Omental fat pad (tissue), 4 donors: ENCODE data around the gene DDX51. TPM values are rescaled to one million over a fixed set of nuclear protein-coding genes. Genes with fewer than 3 reads are reported as not detected.
"Not testable (repeated sequence)": the region's sequence is repeated elsewhere in the genome, so short reads cannot be mapped to it uniquely, and the experiment has no call there.

Experiments
- ATAC-seq: fragments of 150-250 bp; one replicate; pipeline ENCODE4 v1.9.1; 2016; ENCODE audit warnings: mild to moderate bottlenecking, moderate library complexity; ENCODE audit not compliant: low FRiP score
- DNase-seq: peaks from one replicate; pipeline ENCODE4 v3.0.0-alpha.2; 2019; ENCODE audit warnings: low spot score
- CTCF ChIP-seq, 3 donors: fragments of 450-650 bp; IDR thresholded peaks; one replicate each; pipeline ENCODE4 v1.5.1; 2016 to 2017; ENCODE audit warnings: antibody characterized with exemption in 3 of 3, mild to moderate bottlenecking in 3 of 3, moderate library complexity in 2 of 3
- total RNA-seq, 4 donors: library from RNA; depleted of rRNA; stranded (reverse); fragments of >200 nt; gene quantifications; one replicate each; pipeline ENCODE4 v1.1.0, GENCODE V29; 2016

Gene DDX51
- total RNA-seq, 4 donors from 2014 or later = 6.5 to 32.2 (median 10.4) TPM

DNA sequence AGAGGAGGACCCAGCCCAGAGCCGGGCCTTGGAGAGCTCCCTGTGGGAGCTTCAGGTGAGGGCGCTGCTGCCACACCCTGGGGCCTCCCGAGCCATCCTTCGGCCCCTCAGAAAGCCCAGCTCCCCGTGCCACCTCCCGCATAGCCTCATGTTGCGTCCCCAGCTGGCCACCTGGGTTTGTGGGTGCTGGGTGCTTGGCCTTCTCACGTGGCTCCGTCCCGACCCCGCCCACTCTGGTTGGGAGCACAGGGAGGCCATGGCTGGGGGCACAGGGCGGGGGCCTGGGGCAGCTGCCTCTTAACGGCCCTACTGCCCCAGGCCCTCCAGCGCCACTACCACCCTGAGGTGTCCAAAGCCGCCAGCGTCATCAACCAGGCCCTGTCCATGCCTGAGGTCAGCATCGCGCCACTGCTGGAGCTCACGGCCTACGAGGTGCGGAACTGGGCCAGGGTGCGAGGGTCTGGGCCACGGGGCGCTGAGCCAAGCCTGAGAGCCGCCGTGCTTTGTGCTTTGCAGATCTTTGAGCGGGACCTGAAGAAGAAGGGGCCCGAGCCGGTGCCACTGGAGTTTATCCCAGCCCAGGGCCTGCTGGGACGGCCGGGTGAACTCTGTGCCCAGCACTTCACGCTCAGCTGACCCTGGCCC lies 7.8 kb upstream of the DDX51 start:
- ATAC-seq = no peak
- no peak for TF ChIP-seq CTCF (IDR thresholded peaks at IDR 0.05)
- DNase-seq = no peak

DNA sequence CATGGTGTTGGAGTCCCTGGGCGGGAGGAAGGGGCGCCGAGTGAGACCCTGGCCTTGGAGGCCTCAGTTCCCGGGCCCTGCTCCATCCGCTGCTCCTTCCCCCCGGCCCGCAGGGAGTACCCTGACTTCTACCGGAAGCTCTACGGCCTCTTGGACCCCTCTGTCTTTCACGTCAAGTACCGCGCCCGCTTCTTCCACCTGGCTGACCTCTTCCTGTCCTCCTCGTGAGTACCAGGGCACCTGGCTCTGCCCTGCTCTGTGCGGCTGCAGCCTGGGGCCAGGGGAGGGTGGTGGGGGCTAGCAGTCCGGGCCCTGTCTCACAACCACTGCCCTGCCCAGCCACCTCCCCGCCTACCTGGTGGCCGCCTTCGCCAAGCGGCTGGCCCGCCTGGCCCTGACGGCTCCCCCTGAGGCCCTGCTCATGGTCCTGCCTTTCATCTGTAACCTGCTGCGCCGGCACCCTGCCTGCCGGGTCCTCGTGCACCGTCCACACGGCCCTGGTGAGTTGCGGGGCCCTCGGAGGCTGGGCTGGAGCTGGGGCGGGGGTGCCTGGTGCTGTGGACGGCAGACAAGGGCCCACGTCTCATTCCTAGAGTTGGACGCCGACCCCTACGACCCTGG lies 7.1 kb upstream of the DDX51 start:
- ATAC-seq = no peak
- no peak for DNase-seq
- no peak for TF ChIP-seq CTCF (IDR thresholded peaks at IDR 0.05)

DNA sequence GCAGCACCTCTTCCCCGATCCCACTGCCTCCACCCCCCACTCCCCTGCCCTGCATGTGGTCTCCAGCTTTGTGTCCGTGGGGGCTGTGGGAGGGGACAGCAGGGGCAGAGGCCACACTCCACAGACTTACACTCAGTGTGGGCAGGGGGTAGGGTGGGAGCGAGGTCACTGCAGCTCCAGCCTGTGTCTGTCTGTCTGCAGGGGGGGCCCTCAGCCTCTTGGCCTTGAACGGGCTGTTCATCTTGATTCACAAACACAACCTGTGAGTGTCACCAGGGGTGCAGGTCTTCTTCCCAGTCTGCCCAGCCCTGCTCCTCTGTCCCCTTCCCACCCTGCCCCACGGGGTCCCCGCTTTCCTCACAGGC lies 6.6 kb upstream of the DDX51 start:
- TF ChIP-seq CTCF (IDR thresholded peaks at IDR 0.05) = no peak
- ATAC-seq (no peak), DNase-seq (no peak)

- not testable (repeated sequence) for ATAC-seq, DNase-seq
These were observed 5.4 kb upstream of the DDX51 start for GRCh38 chr12:132149526-132149925.

- TF ChIP-seq CTCF (IDR thresholded peaks at IDR 0.05) = no peak
- no peak for ATAC-seq
These were observed 4.4 kb upstream of the DDX51 start for GRCh38 chr12:132148368-132149045.

DNA sequence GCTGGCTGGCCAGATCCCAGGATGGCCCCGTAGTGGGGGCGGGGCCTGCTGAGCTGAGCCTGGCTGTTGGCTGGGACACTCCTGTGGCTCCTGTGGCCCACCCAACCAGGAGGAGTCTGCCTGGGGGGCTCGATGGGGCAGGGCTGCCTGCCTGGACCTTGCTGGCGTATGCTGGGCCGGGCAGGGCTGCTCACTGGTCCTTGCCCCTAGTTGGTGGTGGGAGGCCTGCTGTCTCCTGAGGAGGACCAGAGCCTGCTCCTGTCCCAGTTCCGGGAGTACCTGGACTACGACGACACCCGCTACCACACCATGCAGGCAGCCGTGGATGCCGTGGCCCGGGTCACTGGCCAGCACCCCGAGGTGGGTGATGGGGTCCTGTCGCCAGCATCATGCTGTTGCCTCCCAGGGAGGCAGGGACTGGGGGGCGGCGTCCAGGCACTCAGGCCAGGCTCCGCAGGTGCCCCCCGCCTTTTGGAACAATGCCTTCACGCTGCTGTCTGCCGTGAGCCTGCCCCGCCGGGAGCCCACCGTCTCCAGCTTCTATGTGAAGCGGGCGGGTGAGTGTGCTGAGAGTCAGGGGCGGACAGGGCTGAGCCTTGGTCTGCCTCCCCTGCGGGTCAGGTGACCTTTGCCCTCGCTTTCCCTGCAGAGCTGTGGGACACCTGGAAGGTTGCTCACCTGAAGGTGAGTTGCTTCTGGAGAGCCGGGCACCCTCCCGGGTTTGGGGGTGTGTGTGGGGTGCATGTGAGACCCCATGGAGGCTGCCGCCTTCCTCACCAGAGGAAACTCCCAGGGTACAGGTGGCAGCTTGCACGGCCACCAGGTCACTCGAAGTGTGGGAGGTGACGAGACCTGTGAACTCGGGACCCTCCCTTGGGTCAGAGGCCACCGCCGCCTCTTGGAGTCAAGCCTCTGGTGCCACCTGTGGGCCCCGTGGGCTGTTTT lies 3.6 kb upstream of the DDX51 start:
- no peak for TF ChIP-seq CTCF (IDR thresholded peaks at IDR 0.05)
- DNase-seq (no peak), ATAC-seq (no peak)

More at GRCh38 chr12:132148368-132149045, 4.4 kb upstream of the DDX51 start:
- no peak for DNase-seq
